ENCODE measurements around the gene CD63.
"Not testable (repeated sequence)": the region's sequence is repeated elsewhere in the genome, so short reads cannot be mapped to it uniquely, and the experiment has no call there.

CD63 gene, protein sequence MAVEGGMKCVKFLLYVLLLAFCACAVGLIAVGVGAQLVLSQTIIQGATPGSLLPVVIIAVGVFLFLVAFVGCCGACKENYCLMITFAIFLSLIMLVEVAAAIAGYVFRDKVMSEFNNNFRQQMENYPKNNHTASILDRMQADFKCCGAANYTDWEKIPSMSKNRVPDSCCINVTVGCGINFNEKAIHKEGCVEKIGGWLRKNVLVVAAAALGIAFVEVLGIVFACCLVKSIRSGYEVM

DNA sequence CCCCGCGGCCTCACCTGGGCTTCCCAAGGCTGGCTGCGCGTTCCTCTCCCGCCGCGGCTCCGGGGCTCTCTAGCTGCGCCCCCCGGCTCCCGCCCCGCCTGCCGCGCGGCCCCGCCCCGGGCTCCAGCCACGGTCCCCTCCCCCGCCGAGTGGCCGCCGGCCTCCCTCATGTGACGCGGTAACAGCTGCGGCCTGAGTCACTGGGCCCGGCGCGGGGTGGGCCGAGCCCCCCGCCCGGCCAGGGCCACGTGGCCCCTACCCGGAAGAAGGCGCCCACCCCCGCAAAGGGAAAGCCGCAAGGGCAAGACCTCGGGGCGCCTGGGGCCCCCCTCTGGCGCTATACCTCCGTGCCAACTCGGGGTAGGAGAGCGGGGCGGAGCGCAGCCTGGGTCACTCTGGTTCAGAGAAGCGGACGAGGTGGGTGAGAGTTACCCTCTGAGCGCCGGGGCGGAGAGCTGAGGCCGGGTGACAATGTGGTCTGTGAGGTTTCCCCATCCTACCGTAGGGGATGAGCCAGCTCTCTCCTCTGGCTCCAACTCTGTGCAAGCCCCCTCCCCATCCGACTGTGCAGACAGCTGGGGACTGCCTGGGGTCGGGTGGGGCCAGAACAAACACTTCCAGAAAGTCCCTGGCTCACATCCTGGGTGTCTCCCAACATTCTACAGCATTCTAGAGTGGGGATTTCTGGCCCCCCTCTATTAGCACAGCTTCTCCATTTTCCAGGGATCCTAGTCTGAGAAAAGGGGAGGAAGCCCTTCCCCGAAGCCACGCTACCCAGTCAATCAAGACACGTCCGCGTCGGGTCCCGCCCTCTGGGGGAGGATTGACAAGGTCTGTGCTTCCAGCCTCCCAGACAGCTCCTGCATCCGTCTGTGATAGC is at the start of gene CD63:
TSS of gene CD63 (minus strand) at position 71 of the 880 bp plus-strand sequence. CDS start 668 bp downstream, outside the sequence.
- in situ Hi-C loops (cut with MboI; ENCODE audit: low sequenced_read_pairs), result no loop called here

DNA sequence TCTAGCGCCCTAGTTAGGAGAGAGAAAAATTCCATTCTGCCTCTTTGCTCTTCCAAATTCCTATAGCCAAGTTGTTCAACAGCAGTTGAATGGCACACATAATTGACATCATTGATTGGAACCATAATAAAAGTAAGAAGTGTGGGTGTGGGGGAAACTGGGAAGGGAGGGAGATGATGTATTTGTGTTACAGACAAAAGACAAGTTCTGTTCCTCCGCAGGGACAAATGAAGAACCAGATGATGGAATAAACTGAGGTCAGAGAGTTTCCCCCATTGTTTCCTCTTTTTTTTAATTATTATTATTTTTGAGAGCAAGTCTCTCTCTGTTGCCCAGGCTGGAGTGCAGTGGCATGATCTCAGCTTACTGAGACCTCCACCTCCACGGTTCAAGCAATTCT is 49.0 kb upstream of the CD63 start:
- in situ Hi-C loops (cut with MboI; ENCODE audit: low sequenced_read_pairs), result no loop called here

DNA sequence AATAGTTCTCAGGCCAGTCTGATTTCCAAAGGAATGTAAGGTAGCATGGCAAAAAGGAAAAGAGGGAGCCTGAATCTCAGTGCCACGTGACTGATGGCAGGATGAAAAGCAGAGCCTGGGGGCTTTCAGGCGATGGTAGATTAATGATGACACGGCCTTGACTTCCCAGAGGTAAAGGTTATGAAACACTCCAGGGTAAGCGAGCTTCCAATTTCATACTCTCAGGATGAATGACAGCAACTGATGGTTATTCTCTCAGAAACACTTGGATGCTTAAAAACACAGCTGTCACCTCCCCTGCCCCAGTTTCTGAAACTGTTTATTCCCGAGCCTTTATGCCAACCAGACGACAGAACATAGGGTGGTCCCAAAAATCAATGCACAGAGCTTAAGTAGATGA is 42.9 kb upstream of the CD63 start:
- in situ Hi-C loops (cut with MboI; ENCODE audit: low sequenced_read_pairs), result no loop called here

DNA sequence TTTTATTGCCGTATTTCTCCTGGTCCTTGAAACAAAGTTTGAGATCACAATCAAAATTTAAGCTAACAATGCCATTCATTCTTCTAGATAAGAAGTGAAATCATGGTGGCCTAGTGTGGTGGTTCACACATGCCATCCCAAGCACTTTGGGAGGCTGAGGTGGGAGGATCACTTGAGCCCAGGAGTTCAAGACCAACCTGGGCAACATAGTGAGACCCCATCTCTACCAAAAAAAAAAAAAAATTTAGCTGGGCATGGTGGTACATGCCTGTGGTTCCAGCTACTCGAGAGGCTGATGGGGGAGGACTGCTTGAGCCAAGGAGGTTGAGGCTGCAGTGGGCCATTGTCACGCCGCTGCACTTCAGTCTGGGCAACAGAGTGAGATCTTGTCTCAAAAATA is 38.3 kb upstream of the CD63 start:
- in situ Hi-C loops (cut with MboI; ENCODE audit: low sequenced_read_pairs), result no loop called here

DNA sequence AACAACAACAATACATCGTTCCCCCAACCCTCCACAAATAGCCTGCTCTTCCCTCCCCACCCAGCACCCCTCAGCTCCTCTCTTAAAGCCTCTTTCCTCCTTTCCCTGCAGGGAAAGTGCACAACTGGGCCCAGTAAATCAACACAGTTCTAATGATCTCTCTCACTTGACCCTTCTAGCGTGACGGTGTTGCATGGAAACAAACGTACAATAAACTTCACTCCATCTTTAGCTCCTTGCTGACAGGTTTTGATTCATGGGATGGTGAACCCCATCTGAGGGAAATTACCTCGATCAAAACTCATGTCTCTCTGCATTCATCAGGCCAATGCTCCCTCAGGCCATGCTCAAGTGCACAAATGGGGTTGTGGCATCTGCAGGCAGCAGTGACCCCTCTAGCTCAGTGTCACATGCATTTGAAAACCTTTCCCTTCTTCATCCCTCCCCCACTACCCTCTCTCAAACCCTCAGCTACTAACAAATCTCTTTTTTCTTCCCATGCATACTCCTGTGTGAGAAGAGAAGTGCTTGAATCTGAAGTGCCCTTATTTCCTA is 37.0 kb upstream of the CD63 start:
- in situ Hi-C loops (cut with MboI; ENCODE audit: low sequenced_read_pairs), result no loop called here

DNA sequence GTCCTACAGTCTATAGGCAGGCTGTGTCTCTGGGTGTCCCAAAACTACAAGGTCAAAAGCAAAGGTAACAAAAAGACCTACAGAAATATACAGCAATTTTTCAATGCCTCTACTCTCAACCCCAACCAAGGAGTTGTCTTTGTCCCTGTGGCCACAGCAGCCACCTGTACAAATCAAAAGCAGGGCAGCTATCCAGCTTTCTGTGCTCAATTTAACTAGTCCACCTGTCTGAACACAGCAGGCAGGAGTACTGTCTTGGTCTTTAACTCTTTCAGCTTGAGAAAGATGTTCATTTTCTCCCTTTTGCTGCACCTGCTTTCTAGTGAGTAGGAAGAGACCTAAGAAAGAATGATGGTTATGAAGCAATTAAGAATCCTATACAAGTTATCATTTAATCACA is 33.8 kb upstream of the CD63 start:
- in situ Hi-C loops (cut with MboI; ENCODE audit: low sequenced_read_pairs), result no loop called here

DNA sequence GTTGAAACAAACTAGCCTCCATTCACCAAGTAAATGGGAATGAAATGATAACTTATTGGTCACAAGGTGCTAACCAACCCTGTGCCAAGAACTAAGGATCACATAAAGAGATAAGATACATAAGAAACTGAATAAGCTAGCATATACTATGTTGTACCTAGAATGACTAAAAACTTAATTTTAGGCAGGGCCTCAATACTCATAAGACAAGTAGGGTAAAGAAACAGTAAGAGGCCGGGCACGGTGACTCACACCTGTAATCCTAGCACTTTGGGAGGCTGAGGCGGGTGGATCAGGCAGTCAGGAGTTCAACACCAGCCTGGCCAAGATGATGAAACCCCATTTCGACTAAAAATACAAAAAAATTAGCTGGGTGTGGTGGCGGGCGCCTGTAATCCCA is 31.9 kb upstream of the CD63 start:
- in situ Hi-C loops (cut with MboI; ENCODE audit: low sequenced_read_pairs), result no loop called here

DNA sequence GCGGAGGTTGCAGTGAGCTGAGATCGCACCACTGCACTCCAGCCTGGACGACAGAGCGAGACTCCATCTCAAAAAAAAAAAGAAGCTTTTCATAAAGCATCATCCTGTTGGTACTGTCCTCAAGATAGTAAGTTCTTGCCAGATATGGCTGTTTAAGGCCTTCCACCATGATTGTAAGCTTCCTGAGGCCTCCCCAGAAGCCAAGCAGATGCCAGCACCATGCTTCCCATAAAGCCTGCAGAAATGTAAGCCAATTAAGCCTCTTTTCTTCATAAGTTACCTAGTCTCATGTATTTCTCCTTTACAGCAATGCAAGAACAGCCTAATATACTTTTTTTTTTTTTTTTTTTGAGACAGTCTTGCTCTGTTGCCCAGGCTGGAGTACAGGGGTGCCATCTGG is 29.8 kb upstream of the CD63 start:
- in situ Hi-C loops (cut with MboI; ENCODE audit: low sequenced_read_pairs), result not testable (repeated sequence)

DNA sequence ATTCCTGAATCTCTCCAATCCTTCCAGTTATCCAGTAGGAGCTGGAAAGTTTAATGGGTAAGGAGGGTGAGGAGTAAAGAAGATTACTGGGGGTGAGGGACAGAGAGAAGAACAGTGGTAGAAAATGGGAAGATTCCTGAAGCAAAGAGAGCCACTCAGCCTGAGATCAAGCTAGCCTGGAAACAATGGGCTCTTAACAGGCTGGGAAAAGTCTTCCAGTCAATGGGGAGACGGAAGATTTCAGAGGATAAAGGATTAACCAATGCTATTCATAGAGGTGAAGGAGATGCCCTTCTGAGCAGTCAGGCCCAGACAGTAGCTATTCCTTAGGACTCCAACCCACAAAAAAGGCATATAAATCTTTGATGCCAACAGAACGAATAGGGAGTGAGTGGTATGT is 28.9 kb upstream of the CD63 start:
- in situ Hi-C loops (cut with MboI; ENCODE audit: low sequenced_read_pairs), result no loop called here

DNA sequence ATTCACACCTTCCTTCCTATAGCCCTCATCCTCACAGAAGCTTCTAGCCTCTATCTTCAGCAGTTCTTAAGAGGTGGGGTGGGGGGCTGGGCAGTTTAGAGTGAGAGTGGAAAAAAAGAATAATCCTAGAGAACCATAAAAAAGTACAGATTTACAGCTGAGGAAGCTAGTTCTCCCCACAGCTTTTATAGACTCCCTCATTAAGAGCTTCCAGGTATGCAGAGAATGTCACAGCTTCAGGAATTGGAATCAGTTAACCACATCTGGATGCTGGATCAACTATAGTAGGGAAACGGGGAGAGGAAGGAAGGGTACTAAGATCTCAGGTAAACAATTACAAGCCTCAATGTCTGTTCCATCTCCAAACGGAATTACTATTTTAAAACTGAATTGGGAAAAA is 26.4 kb upstream of the CD63 start:
- in situ Hi-C loops (cut with MboI; ENCODE audit: low sequenced_read_pairs), result no loop called here

DNA sequence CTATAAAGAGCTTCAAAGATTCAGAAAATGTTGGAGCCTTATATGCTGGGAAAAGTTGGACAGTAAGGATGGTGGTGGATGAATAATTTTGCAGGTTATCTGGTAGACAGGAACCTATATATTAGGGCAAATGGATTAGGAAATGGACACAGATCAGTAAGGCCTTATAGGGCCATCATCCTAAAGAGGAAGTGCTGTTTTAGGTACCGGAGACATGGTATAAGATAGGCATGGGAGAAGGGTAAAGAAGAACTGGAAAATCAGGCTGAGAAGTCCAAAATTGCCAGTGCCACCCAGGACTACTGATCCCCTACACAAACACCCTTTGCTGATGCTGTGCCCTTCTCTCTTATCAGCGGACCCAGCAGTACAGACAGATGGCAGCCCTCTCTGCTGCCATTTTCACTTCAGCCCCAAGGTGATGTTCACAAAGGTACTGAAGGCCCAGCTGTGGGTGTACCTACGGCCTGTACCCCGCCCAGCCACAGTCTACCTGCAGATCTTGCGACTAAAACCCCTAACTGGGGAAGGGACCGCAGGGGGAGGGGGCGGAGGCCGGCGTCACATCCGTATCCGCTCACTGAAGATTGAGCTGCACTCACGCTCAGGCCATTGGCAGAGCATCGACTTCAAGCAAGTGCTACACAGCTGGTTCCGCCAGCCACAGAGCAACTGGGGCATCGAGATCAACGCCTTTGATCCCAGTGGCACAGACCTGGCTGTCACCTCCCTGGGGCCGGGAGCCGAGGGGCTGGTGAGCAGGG is 19.6 kb upstream of the CD63 start:
- in situ Hi-C loops (cut with MboI; ENCODE audit: low sequenced_read_pairs), result no loop called here

DNA sequence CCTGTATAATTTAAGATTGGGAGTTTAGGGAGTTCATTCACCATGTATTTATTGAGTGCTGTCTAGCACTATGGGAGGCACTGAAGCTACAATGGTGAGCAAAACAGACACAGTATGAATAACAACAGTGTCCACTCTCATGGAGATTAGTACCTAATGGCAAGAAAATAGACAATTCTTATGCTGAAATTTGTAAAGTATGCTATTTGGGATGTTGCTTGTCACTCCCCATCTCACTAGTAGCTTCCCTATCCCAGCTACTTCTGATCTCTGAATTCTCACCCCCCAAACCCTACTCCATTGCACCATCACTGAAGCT is 18.1 kb upstream of the CD63 start:
- in situ Hi-C loops (cut with MboI; ENCODE audit: low sequenced_read_pairs), result no loop called here

DNA sequence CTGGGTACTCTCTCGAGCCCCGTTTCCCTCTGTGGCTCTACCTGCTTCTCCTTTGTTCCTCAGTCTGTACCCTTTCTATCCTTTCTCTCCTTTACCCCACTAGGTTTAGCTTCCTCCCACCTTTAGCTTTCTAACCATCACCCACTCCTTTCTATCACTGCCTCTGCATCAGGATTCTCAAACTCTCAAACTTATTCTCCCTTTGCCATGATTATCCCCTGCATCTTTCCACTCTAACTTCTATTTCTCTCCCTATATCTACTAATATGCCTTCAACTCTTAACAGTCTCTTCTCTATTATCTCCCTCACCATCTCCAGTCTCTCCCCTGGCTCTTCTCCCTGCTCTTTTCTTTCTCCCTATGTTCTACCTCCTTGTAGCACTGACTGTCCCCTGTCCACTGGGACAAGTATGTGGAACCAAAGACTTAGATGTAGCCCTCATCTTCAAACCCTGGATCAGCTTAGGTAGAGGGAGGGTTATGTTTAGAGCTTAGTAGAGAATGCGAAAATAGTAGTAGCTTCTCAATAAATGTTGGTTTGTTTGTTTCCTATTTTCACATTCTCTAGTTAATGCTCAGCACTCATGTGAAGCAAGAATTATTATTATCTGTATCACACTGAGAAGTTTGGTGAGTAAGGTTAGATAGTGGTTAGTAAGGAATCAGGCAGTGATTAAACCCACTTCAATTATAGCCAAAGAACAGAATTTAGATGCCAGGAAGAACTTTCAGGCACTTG is 17.5 kb upstream of the CD63 start:
- in situ Hi-C loops (cut with MboI; ENCODE audit: low sequenced_read_pairs), result no loop called here

DNA sequence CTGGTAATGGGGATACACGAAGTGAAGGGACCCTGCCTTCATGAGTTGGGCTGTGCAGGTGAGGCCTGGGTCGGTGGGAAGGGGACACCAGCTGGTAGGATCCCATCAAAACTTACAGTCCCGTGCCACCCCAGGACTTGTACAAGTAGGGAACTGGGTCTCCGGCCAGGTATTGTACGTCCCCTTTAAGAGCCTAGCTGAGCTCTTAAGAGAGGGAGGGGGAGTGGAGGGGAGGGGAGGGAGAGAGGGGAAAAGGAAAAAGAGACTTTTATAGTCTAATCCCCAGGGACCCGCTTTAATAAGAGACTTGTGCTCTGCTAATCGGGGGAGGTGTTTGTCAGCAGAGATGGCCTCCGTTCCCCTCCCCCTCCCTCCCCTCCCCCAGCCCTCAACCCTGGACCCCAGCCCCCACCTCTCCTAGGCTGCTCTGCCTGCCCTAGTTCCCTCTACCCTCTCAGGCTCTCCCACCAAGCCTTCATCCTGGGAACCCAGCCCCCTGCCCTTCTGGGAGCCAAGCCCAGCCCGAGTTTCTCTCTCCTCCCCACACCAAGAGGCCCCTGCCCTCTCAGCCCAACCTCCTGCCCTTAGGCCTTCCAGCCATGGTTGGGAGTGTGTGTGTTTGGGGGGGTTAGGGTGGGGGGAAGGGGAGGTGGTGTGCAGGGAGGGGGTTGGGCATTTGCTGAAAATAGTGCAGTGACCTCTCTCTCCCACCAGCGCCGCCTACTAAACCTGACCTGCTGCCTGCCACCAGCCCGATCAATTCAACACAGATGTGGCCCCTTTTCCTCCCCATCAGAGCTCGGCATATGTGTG is 16.8 kb upstream of the CD63 start:
- in situ Hi-C loops (cut with MboI; ENCODE audit: low sequenced_read_pairs), result no loop called here

DNA sequence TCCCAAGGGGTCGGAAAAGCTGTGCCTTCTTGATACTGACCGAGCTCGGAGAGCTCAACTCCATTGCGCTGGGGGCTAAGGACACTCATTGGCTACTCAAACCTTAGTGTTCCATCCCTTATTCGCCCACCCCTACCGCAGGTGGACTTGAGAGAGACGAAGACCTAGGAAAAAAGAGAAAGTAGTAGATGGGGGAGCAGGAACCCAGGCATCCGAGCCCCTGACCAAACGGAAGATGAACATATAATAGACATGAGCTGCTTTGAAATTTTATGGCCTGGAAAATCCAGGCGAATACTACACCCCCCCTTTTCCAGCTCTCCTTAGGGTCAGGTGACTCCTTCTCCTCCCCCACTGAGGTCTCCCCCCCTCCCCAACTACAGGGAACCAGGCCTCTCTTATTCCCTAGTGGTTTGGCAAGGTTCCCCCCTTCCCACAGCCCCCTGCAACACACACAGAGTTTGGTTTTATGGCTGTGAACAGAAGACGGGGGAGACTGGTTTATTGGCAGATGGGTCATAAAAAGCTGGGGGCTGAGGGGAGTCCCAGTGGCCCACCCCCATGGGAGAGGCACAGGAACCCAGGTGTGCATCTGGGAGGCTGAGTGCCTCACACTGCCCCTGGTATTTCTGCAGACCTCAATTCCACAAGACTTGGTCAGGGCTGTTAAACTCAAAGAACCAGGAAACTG is 15.7 kb upstream of the CD63 start:
- in situ Hi-C loops (cut with MboI; ENCODE audit: low sequenced_read_pairs), result no loop called here

DNA sequence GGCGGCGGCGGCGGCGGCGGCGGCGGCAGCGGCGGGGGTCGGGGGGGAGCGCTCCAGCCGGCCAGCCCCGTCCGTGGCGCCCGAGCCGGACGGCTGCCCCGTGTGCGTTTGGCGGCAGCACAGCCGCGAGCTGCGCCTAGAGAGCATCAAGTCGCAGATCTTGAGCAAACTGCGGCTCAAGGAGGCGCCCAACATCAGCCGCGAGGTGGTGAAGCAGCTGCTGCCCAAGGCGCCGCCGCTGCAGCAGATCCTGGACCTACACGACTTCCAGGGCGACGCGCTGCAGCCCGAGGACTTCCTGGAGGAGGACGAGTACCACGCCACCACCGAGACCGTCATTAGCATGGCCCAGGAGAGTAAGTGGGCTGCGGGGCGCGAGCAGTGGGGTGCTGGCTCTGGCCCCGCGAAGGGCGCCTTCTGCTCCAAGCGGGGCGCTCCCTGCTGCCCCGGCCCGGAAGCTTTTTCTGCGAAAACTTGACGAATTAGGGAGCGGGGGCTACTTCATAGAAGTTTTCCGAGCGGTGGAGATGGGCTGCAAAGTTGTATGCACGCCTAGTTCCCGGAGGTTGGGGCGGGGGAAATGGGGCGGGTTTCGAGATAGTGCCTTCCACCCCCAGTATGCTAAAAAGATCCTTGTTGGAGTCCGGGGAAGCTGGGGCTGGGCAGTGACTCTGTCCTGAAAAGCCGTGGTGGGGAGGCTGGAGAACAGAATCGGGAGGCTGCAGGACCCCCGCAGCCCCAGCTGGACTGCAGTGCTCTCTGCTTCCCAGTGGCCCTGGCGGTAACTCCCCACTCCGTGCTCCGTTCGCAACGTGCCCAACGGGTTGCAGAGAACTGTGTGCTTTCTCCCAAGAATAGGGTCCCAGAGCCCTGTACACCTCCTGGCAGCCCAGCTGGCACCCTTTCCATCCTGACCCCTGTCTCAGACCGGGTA is 14.9 kb upstream of the CD63 start:
- in situ Hi-C loops (cut with MboI; ENCODE audit: low sequenced_read_pairs), result no loop called here

DNA sequence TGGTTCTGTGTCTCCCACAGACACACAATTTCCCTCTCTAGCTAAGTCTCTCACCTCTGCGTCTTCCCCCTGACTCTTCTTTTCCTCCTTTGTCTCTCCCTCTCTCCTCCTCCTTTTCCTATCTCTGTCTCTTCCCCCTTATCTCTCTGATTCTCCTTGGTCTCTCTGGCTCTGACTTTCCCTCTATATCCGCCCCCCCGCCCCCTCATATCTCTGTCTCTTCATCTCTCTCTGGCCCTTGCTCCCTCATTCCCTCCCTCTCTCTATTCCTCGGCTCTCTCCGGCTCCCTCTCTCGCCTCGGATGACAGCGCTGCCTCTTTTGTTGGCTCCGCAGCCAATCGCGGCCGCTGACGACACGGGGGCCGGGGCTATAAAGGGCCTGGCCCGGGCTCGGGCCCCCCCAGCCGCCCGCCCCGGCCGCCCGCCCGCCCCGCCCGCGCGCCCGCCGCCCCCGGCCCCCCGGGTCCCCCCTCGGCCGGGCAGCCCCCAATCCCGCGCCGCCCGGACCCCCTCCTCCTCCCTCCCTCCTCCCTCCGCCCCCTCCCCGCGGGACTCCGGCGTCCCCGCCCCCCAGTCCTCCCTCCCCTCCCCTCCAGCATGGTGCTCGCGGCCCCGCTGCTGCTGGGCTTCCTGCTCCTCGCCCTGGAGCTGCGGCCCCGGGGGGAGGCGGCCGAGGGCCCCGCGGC is 14.1 kb upstream of the CD63 start, which contains the start of gene GDF11:
TSS of gene GDF11 (plus strand) at position 404 of the 687 bp plus-strand sequence. CDS start at position 599, 195 bp downstream.
- in situ Hi-C loops (cut with MboI; ENCODE audit: low sequenced_read_pairs), result no loop called here

All from HL-60/S4 (cell line).